HG03558 (cell line): Measurements from ENCODE around the gene SMTN.
"Not testable (repeated sequence)": the region's sequence is repeated elsewhere in the genome, so short reads cannot be mapped to it uniquely, and the experiment has no call there.

ENCODE experiments used
- ATAC-seq: cut with Tn5 transposase; IDR thresholded peaks from one replicate; pipeline ENCODE4 v1.9.1; 2021; ENCODE audit warnings: moderate number of reproducible peaks; ENCODE audit not compliant: unreplicated experiment; ENCODE audit errors: extremely low read depth

Gene SMTN

GRCh38 chr22:31069691-31070314 lies 11.3 kb upstream of the SMTN start:
- not testable (repeated sequence) for ATAC-seq

- ATAC-seq: not testable (repeated sequence)
Measured at GRCh38 chr22:31073125-31073524, 8.0 kb upstream of the SMTN start.

- ATAC-seq: not testable (repeated sequence)
Measured at GRCh38 chr22:31073545-31074145, 7.5 kb upstream of the SMTN start.

- ATAC-seq: no peak
Measured at GRCh38 chr22:31075961-31076360, 5.2 kb upstream of the SMTN start.

- no peak for ATAC-seq
Measured at GRCh38 chr22:31077681-31078080, 3.4 kb upstream of the SMTN start.

GRCh38 chr22:31078389-31078788 lies 2.7 kb upstream of the SMTN start:
- not testable (repeated sequence) for ATAC-seq

GRCh38 chr22:31079095-31079642 lies 1.9 kb upstream of the SMTN start:
- ATAC-seq: no peak

- ATAC-seq: no peak
Measured at GRCh38 chr22:31080164-31080847, 812 bp upstream of the SMTN start.

- no peak for ATAC-seq
Measured at GRCh38 chr22:31081963-31082605, 966 bp downstream of the SMTN start.

GRCh38 chr22:31082606-31083376 lies 1.7 kb downstream of the SMTN start:
- no peak for ATAC-seq

GRCh38 chr22:31083377-31083768 lies 2.3 kb downstream of the SMTN start:
- ATAC-seq: no peak

- ATAC-seq: no peak
Measured at GRCh38 chr22:31083923-31084810, 3.0 kb downstream of the SMTN start.

- ATAC-seq: no peak
Measured at GRCh38 chr22:31084811-31085492, 3.8 kb downstream of the SMTN start.

GRCh38 chr22:31085493-31085824 lies 4.3 kb downstream of the SMTN start:
- ATAC-seq: no peak

- ATAC-seq: no peak
Measured at GRCh38 chr22:31085928-31086327, 4.8 kb downstream of the SMTN start.

- ATAC-seq: no peak
Measured at GRCh38 chr22:31086703-31087330, 5.7 kb downstream of the SMTN start.

GRCh38 chr22:31087744-31088215 lies 6.7 kb downstream of the SMTN start:
- ATAC-seq: no peak
